Pancreas (tissue), 10 donors: ENCODE data around the gene MTHFD1L. TPM values are rescaled to one million over a fixed set of nuclear protein-coding genes. Genes with fewer than 3 reads are reported as not detected.

Experiments
- ATAC-seq, 4 donors: fragments of 200-7000 bp; cut with Tn5 transposase; one replicate each; pipeline versions ENCODE4 v1.8.0 to v1.9.1; 2020; ENCODE audit warnings: mild to moderate bottlenecking in 4 of 4, moderate library complexity in 4 of 4
- DNase-seq, 6 donors: peaks; one replicate each; pipeline ENCODE4 v3.0.0-alpha.2; 2020
- FAIRE-seq: peaks from 2 replicates; lab custom pipeline; 2012; peaks lifted over from hg19 to GRCh38; lab: Jason Lieb, UNC
- H3K27ac ChIP-seq, 4 donors: fragments of 200-600 bp; sonication (generic); 1 replicate in 3 of 4; 2 replicates in 1 of 4; pipeline versions ENCODE4 v1.5.0 to v1.8.0; 2020
- H3K27me3 ChIP-seq, 4 donors: fragments of 200-600 bp; one replicate each; pipeline ENCODE4 v1.8.0; 2021
- H3K36me3 ChIP-seq, 3 donors: fragments of 200-600 bp; sonication (generic) in 1 of 3; one replicate each; pipeline versions ENCODE4 v1.5.0 to v1.8.0; 2020 to 2021
- H3K4me1 ChIP-seq, 3 donors: fragments of 200-600 bp; one replicate each; pipeline ENCODE4 v1.8.0; 2021
- H3K4me3 ChIP-seq, 4 donors: fragments of 200-600 bp; sonication (generic) in 2 of 4; one replicate each; pipeline versions ENCODE4 v1.5.0 to v1.8.0; 2020 to 2021
- H3K9me3 ChIP-seq, 4 donors: fragments of 200-600 bp; one replicate each; pipeline ENCODE4 v1.8.0; 2021
- WGBS, 2 donors: extraction: QIAGEN DNeasy Blood & Tissue Kit; methylation state at CpG; one replicate each; pipeline ENCODE4 v1.1.7; 2013; 5-methylcytosine and 5-hydroxymethylcytosine counted together
- intact Hi-C, 3 donors: fragments of 100-400 bp; cut with DNase I; formaldehyde crosslinking; loops; one replicate each; pipeline versions ENCODE4 v1.11.1 to v1.14.2; 2022
- polyA plus RNA-seq, 2 donors: library from polyadenylated mRNA; stranded (reverse); fragments of 200-250 nt; gene quantifications; one replicate each; pipeline ENCODE4 v1.2.3, GENCODE V29; 2013
- total RNA-seq, 6 donors: library from RNA; stranded (reverse); fragmentation: NEBNext Ultra II Directional in 4 of 6; extraction: Animal tissue kit (Norgen Biotek cat#: 25700) in 4 of 6; gene quantifications; one replicate each; pipeline versions ENCODE4 v1.2.1 to v1.2.4, GENCODE V29; 2021 to 2023
- TF ChIP-seq, protein P1 (sequence below), 4 donors: fragments of 200-600 bp; sonication (generic) in 3 of 4; IDR thresholded peaks; one replicate each; pipeline versions ENCODE4 v1.5.0 to v1.8.0; 2021; ENCODE audit warnings: antibody characterized with exemption in 4 of 4
- donor health status: healthy with polysubstance abuse.
- donor health status: DM: no; HTN: no; CAD: no; lungs with moderate emphysema.
- donor health status: DM: no; HTN: no; CAD: no.
- donor health status: control.
- donor health status: control.
- donor health status: Bipolar disorder and iron deficiency.
- donor health status: DM: yes; HTN: yes; CAD: no.
- donor health status: DM: no; HTN: no; CAD: no.
- donor health status: DM: no; HTN: no; CAD: no.
- donor health status: DM: yes; HTN: yes; CAD: no.

Gene MTHFD1L
- total and polyA plus RNA-seq, 8 donors, result 3.2 to 26.5 (median 9.0) TPM

DNA sequence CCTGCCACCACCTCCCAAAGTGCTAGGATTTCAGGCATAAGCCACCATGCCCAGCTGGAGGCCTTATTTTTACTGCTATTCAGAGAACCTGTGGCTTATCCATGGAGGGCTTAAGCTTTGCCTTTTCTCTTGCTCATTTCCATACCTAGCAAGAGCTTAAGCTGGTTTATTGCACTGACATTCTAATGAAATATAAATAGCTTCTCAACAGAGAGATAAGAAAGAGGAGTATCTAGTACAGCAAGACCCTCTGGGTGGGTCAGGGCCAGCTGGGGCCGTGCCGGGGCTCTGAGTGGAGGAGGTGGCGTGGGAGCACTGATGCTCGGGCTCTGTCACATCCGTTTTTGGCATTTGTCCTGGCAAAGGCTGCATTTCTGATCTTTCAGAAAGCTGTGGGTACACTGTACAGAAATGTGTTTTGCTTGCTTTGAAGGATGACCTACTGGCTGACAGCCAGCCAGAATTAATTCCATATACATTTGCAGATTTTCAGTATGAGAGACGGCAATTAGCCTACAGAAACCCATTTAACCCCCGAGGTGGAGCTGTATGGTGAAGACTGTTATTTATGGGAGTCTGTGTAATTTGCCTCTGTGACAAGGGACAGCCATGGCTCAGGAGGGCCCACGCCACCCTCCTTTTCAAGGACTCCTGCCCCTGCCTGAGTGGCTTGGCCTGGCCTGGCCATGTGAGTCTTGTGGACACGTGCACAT, 192.7 kb downstream of the MTHFD1L start:
- H3K27ac ChIP-seq, result no peak overlapping the region
- intact Hi-C loops, result no loop called here

DNA sequence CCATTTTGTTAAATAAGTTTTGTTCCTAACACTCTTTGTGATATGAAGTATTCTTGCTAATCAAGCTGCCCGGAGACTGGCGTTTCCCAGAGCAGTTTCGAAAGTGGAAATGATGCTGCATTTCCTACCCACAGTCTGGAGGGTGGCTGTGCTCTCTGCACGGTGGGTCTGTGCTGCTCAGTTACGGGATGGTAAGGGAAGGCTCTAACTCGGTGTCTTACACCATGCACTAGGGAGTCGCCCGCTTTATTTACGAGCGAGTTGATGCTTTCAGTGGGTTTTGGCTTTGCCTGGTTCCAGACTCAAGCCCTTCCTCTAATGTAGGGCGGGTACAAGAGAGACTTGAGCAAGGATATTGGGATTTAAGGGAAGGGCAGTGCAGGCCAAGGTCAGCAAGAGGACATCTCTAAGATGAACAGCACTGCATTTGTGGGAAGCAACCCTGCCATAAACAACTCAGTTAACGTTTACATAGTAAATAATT, 194.2 kb downstream of the MTHFD1L start:
- no peak for FAIRE-seq
- WGBS, 2 donors, result 90 to 92% methylated on average over 12 of the region's 12 CpGs

More for the DNA sequence above, 192.7 kb downstream of the MTHFD1L start:
- Histone ChIP-seq H3K36me3 (no peaks in the 10 kb centered on the region), H3K9me3 (no peaks in the 10 kb centered on the region), H3K4me3 (no peak overlapping the region), H3K4me1 (peaks cover 0 to 4% (median 4%) of the 10 kb centered on the region in 3 donors), H3K27me3 (no peaks in the 10 kb centered on the region)
- ATAC-seq, result no peak
- FAIRE-seq, result no peak
- no peak for DNase-seq
- 85 to 91% methylated on average over 9 of the region's 9 CpGs for WGBS, 2 donors
- TF ChIP-seq, protein P1, sequence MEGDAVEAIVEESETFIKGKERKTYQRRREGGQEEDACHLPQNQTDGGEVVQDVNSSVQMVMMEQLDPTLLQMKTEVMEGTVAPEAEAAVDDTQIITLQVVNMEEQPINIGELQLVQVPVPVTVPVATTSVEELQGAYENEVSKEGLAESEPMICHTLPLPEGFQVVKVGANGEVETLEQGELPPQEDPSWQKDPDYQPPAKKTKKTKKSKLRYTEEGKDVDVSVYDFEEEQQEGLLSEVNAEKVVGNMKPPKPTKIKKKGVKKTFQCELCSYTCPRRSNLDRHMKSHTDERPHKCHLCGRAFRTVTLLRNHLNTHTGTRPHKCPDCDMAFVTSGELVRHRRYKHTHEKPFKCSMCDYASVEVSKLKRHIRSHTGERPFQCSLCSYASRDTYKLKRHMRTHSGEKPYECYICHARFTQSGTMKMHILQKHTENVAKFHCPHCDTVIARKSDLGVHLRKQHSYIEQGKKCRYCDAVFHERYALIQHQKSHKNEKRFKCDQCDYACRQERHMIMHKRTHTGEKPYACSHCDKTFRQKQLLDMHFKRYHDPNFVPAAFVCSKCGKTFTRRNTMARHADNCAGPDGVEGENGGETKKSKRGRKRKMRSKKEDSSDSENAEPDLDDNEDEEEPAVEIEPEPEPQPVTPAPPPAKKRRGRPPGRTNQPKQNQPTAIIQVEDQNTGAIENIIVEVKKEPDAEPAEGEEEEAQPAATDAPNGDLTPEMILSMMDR (IDR thresholded peaks at IDR 0.05), result no peak

DNA sequence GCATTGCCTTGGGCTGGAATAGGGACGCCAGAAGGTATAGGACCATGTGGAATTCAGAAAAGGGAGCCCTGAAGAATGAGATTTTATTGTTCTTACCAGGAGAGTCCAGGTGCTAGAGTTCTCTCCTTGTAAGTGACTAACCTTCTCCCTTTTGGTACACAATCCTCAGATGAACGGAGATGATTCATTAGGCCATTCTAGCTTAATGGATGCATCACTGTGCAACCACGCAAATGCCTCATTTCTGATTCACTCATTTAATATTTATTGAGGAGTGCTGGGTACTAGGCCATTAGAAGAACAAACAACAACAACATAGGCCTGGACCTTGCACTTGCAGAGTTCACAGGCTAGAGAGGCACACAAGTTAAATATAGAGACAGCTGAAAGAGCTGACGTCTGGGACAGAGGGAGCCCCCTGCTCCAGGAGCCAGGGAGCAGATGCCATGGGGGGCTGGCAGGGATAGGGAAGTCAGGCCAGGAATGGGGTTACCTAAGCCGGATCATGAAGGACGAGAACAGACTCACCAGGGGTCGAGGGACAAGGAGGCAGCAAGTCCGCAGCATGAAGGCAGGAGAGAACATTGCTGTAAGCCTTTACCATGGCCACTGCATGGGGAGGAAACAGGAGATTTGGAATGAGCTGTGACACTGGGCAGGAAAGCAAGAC, 194.7 kb downstream of the MTHFD1L start:
- peak in 2 of 4 donors; percentile 58 to 59 for ATAC-seq
- no peak for FAIRE-seq
- no peak for DNase-seq
- intact Hi-C loops, result no loop called here
- H3K9me3 ChIP-seq, result no peaks in the 10 kb centered on the region
- no peaks in the 10 kb centered on the region for H3K36me3 ChIP-seq
- TF ChIP-seq, protein P1 (IDR thresholded peaks at IDR 0.05), result no peak
- no peak overlapping the region for H3K27ac ChIP-seq
- 94% methylated on average over 8 of the region's 8 CpGs for WGBS, 2 donors
- peaks cover 7 to 11% (median 10%) of the 10 kb centered on the region in 3 donors for H3K4me1 ChIP-seq
- H3K27me3 ChIP-seq, result no peaks in the 10 kb centered on the region
- no peak overlapping the region for H3K4me3 ChIP-seq

More for the DNA sequence above, 194.2 kb downstream of the MTHFD1L start:
- intact Hi-C loops, result no loop called here
- Histone ChIP-seq H3K4me3 (no peak overlapping the region), H3K9me3 (no peaks in the 10 kb centered on the region), H3K36me3 (no peaks in the 10 kb centered on the region), H3K27me3 (no peaks in the 10 kb centered on the region), H3K27ac (no peak overlapping the region), H3K4me1 (peaks cover 7 to 11% (median 10%) of the 10 kb centered on the region in 3 donors)
- no peak for DNase-seq
- ATAC-seq, result no peak
- TF ChIP-seq, protein P1 (IDR thresholded peaks at IDR 0.05), result no peak

DNA sequence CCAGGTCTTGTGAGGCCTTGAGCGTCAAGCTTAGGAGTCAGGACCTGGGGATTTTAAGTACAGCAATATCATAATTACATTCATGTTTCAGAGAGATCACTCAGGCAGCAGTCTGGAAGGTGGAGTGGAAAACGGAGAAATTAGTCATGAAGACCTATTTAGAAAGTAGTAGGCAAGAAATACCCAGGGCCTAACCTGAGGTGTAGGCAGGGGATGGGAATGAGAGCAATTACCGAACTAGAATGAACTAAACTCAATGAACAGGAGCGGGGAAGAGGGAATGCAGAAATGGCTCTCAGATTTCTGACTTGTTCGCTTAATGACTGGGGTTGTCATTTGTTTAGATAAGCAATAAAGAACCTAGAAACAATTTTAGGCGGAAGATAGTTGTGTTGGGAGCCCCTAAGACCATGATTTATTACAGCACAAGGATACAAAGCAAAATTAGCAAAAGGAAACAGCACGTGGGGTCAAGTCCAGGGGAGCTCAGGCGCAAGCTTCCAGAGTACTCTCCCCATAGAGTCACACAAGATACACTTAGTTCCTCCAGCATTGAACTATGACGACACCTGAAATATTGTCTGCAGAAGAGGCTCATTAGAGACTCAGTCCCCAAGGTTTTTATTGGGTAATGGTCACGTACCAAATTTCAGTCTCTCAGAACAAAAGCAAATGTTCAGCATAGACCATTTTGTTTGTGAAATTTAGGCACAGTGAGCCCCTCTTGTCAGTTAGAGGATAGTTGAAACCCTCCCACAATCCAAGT, 195.4 kb downstream of the MTHFD1L start:
- DNase-seq (no peak), ATAC-seq (no peak), FAIRE-seq (no peak)
- Histone ChIP-seq H3K9me3 (no peaks in the 10 kb centered on the region), H3K27me3 (no peaks in the 10 kb centered on the region), H3K4me1 (peaks cover 7 to 11% (median 10%) of the 10 kb centered on the region in 3 donors), H3K27ac (no peak overlapping the region), H3K4me3 (no peak overlapping the region), H3K36me3 (no peaks in the 10 kb centered on the region)
- intact Hi-C loops, result no loop called here
- WGBS, 2 donors, result 96% methylated on average over 10 of the region's 10 CpGs
- TF ChIP-seq, protein P1 (IDR thresholded peaks at IDR 0.05), result no peak
